Mesenteric fat pad (tissue), 1 donor: ENCODE measurements around the gene SLC8A2. TPM values are rescaled to one million over a fixed set of nuclear protein-coding genes. Genes with fewer than 3 reads are reported as not detected.
"Not testable (repeated sequence)": the region's sequence is repeated elsewhere in the genome, so short reads cannot be mapped to it uniquely, and the experiment has no call there.

Source experiments
- DNase-seq: peaks from one replicate; pipeline ENCODE4 v3.0.0-alpha.2; 2020; ENCODE audit warnings: low spot score
- total RNA-seq: library from RNA; stranded (reverse); fragmentation: NEBNext Ultra II Directional; extraction: Animal tissue kit (Norgen Biotek cat#: 25700); gene quantifications from one replicate; pipeline ENCODE4 v1.2.1, GENCODE V29; 2021
- donor health status: DM: yes; HTN: yes; CAD: no.

SLC8A2 gene
- total RNA-seq, 1 donor from 2014 or later = not detected

DNA sequence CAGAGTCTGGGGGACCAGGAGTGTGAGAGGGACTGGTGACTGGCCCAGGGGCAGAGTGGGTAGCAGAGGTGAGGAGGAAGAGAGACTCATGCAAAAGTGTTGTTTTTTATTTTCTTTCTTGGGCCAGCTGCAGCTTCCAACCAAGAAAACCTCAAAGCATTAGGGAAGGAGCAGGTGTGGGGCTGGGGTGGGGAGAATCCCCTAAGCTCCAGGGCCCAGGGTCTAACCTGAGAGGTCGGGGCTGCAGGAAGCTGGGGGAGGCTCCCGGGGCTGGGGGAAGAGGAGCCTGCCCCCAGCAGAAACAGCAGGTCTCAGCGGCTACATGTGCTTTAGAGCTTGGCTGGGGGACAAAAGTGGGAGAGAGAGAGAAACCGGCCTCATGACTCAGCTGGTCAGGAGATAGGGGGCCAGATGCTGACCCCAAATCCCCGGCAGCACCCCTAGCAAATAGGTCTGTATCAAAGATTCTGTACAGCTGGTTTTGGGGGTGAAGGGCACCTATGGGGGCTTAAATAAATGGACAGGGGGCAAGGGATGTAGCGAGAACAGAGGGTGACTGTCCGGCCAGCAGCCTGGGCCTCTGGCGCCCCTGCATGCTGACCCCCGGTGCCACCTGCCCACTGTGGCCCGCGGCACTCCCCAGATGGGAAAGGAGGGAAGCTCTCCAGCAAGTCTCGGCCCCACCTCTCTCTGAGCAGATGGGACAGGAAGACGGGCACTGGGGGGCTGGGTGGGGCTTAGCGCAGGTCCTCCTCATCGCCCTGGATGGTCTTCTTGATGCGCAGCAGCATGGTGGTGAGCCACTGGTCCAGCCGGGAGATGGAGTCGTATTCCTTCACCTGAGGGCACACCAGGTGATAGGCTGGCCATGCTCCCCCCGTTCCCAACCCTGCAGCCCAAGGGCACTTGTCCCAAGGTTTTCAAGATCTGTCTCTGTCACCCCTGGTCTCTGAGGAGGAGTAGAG is 16.1 kb upstream of the SLC8A2 start:
- DNase-seq = no peak

DNA sequence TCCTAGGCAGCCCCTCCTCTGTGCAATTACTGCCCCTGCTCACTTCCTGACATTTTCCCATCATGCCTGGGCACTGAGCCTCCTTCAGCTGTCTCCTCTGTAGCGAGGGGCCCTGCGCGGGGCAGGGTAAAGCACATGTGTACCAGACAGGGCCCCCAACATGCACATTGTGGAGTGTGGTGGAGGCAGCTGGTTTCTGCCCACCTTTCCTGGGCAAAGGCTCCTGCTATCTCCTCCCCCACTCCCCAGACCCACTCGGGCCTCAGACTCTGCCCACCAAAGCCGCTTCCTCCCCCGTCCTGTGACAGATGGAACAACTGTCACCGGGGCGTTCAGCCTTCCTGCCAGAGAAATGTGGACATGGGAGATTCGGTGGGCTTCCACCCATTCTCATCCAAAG is 15.2 kb upstream of the SLC8A2 start:
- no peak for DNase-seq

- DNase-seq = not testable (repeated sequence)
Observed at GRCh38 chr19:47486220-47486619, 14.5 kb upstream of the SLC8A2 start.

DNA sequence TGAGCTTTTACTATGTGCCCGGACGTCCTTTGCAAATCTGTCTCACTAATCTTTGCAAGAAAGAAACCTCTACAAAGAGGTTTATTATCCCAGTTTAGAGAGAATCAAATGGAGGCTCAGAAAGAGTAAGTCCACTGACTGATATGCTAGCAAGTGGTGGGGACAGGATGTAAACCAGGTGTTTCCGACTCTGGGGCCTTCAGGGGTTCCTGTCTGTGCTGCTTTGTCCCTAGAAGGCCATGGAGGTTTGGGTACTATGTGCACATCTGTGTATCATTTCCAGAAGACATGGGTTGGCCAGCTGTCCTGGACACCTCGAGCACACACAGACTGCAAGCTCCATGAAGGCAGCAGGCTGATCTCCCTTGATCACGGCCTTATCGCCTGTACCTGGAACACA is 13.5 kb upstream of the SLC8A2 start:
- DNase-seq = no peak

DNA sequence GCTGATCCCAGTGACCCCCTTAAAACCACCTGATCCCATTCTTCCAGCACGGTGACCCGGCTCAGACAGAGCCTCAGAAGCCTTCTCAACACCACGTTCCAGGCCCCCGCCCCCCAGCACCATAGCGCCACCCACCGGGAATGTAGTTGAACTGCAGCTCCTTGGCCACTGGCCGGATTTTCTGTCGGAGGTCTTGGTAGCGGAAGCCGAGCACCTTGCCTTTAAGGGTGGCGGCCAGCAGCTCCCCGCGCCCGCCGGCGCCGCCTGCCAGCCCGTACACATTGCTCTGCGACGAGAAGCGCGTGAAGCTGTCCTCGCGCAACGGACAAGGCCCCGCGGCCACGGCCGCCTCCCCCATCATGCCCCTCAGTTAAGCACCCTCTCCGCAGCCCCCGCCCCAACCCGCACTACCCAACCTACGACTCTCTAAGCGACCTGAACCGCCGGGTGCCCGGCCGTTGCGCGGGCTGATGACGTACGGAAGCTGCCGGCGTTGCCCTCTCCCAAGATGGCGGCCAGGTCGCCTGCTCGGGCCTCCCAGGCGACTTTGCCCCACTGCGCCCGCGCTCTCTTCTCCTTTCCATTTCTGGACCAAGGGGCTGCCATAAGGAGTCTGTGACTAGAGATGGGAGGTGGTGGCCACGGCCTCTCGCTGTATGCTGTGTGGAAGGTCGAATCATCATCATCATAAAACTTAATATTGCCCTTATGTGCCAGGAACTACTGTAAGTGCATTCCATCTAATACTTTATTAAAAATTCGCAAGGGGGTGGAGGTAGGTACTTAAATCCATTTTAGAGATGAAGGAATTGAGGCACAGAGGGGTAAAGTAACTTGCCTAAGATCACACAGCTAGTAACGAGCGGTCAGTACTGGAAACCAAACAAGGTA is 12.4 kb upstream of the SLC8A2 start, which contains the start of gene KPTN:
Gene KPTN, minus strand, starts transcription at position 420 of the 891 bp plus-strand sequence. Its CDS starts 59 bp downstream, at position 361.
- DNase-seq = peak; percentile 97

DNA sequence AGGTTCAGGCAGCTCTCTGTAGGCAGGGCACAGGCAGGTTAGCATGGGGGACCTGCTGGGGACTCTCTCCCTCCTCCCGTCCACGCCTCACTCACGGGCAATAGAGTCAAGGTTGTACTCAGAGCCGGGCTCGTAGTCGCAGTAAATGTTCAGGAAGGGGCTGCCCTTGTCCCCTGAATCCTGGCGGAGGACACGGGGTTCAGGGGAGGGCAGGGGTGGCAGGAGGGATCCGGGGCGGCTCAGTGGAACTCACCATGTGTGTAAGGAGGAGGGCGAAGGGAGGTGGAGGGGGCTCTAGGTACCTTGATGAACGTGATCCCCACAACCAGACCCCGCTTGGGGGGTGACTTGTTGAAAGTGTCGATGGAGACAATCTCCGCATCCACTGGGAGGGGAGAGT is 11.5 kb upstream of the SLC8A2 start:
- no peak for DNase-seq

- DNase-seq = no peak
Observed at GRCh38 chr19:47481460-47482052, 9.9 kb upstream of the SLC8A2 start.

DNA sequence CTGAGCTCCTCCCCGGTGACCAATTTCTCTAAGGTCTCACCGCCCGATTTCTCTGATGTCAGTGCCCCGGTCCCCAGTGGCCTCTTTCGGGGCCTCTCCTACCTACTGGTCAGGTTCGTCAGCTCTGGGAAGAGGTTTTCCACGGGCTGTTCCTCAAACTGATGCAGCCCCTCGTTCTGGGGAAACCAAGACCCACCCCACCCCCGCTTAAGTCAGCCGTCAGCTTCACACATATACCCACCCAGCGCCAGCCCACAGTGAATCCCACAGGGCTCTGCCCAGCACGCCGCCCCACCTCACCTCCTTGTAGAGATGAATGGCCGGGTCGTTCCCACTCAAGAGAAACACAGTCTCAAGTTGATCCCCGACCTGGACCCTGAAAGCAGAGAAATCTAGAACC is 9.0 kb upstream of the SLC8A2 start:
- DNase-seq = no peak

DNA sequence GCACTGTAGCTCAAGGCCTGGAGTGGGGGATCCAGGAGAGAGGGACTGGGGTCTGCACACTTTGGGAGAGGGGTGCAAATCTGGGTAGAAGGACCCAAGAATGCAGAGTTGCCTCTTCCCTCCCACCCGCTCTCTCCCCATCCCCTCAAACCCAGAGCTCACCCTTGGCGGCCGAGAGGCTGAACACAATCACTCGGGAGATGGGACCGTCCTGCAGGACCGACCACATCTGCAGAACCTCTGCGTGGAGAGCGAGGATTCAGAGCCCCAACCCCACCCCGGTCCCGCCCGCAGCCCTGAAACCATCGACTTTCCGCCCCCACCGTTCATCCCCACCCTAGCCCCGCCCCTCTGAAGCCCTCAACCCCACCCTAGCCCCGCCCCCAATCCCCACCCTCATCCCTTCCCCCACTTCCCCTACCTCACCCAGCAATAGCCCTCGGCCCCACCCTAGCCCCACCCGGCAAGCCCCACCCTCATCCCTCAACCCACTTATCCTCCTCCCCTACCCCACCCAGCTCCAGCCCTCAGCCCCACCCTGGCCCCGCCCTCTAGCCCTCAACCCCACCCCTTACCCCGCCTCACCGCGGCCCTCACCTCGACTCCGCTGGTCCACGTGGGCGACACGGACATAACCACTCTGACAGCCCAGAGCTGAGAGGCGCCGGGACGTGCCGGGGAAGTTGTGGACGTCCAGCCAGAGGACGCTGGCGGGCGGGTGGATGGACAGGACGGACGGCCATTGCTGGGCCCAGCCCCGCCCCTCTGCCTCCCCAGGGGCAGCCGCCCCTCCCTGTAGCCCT is 8.2 kb upstream of the SLC8A2 start:
- DNase-seq = no peak

- DNase-seq = no peak
Observed at GRCh38 chr19:47476438-47476972, 4.8 kb upstream of the SLC8A2 start.

- DNase-seq = no peak
Observed at GRCh38 chr19:47475465-47475864, 3.8 kb upstream of the SLC8A2 start.

- no peak for DNase-seq
Observed at GRCh38 chr19:47473336-47473735, 1.6 kb upstream of the SLC8A2 start.

- DNase-seq = no peak
Observed at GRCh38 chr19:47471381-47471732, 336 bp downstream of the SLC8A2 start.

GRCh38 chr19:47470447-47471195 is 1.1 kb downstream of the SLC8A2 start:
- no peak for DNase-seq

DNA sequence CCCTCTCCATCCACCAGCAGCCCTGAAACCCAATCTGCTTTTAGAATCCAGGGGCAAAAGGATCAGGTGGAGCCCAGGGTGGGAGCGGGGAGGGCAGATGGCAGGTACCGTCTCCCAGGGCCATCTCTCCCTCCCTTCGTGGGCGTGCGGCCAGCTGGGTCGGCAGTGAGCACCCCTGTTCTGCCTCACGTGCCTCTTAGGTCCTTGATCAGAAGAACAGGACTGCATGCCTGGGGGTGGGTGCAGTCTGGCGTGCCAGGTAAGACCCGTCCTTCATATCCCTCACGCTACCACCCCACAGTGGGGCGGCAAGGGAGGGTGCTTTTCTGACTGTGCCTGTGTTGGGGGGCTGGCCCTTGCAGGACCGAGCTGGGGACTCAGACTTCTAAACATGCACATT is 2.0 kb downstream of the SLC8A2 start:
- no peak for DNase-seq

DNA sequence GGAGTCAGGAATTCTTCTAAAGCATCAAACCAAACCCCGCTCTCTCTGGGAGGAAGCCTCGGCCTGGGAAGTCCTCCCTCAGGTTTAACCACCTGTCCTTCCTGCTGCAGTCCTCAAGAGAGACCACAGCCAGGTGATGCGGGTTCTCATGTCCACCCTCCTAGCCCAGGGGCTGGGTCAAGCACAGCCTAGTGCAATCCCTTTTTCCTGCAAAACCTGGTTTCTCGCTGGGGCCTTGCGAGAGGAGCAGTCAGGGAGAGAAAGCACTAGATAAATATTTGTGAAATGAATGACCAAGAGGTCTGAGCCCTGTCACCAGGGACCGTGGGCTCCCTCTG is 2.4 kb downstream of the SLC8A2 start:
- DNase-seq = no peak

DNA sequence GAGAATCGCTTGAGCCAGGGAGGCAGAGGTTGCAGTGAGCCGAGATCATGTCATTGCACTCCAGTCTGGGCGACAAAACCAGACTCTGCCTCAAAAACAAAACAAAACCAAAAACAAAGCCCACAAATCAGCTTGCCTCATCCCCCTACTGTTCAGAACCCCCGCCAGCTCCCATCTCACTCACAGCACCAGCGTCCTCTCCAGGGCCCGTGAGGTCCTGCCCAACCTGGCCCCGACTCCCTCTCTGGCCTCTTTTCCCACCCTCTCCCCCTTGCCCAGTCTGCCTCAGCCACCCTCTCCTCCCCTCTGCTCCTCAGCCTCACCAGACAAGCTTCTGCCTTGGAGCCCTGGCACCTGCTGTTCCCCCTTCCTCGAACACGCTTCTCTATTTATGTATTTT is 3.8 kb downstream of the SLC8A2 start:
- no peak for DNase-seq

DNA sequence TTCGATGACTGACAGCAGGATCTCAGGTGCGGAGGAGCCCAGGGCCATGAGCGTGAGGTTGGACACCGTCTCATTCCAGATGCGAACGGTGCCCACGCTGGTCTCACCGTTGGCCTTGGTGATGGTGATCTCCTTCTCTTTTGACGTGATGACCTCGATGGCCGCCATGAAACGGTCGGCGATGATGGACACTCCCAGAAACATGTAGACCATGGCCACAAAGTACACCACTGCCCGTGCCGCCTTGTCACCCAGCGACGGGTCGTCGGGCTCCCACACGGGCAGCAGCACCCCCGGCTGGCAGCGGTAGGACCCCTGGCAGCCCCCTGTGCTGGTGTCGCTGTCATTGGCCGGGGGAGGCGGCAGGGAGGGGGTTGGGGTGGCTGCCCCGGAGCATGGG is 5.7 kb downstream of the SLC8A2 start:
- no peak for DNase-seq

GRCh38 chr19:47464675-47465419 is 6.8 kb downstream of the SLC8A2 start:
- DNase-seq = no peak
